Kidney glomerular epithelial cell (primary cell): ENCODE measurements around the gene ERC2.
A peak's percentile ranks its signal among the peaks of the same experiment; 100 is the strongest.
"Not testable (repeated sequence)": the region's sequence is repeated elsewhere in the genome, so short reads cannot be mapped to it uniquely, and the experiment has no call there.

Source experiments
- DNase-seq: peaks from one replicate; lab custom pipeline; 2025; lab: John Stamatoyannopoulos, UW

ERC2 gene

GRCh38 chr3:55884491-55885285 lies 583.6 kb downstream of the ERC2 start:
- no peak for DNase-seq

GRCh38 chr3:55884066-55884465 lies 584.2 kb downstream of the ERC2 start:
- DNase-seq: no peak

GRCh38 chr3:55882006-55882405 lies 586.3 kb downstream of the ERC2 start:
- no peak for DNase-seq

- no peak for DNase-seq
These were observed 587.9 kb downstream of the ERC2 start for GRCh38 chr3:55880357-55880756.

GRCh38 chr3:55879901-55880331 lies 588.4 kb downstream of the ERC2 start:
- peak; percentile 23 for DNase-seq

GRCh38 chr3:55877703-55878102 lies 590.6 kb downstream of the ERC2 start:
- no peak for DNase-seq

- DNase-seq: no peak
These were observed 591.7 kb downstream of the ERC2 start for GRCh38 chr3:55876560-55876959.

- DNase-seq: no peak
These were observed 593.2 kb downstream of the ERC2 start for GRCh38 chr3:55875113-55875512.

- DNase-seq: peak; percentile 14
These were observed 594.6 kb downstream of the ERC2 start for GRCh38 chr3:55873523-55874254.

- DNase-seq: no peak
These were observed 597.7 kb downstream of the ERC2 start for GRCh38 chr3:55870594-55870993.

- no peak for DNase-seq
These were observed 599.9 kb downstream of the ERC2 start for GRCh38 chr3:55868347-55868746.

GRCh38 chr3:55863028-55863427 lies 605.2 kb downstream of the ERC2 start:
- DNase-seq: no peak

- DNase-seq: no peak
These were observed 608.1 kb downstream of the ERC2 start for GRCh38 chr3:55860049-55860721.

GRCh38 chr3:55859305-55859704 lies 609.0 kb downstream of the ERC2 start:
- no peak for DNase-seq

- no peak for DNase-seq
These were observed 609.5 kb downstream of the ERC2 start for GRCh38 chr3:55858727-55859126.

GRCh38 chr3:55858302-55858701 lies 610.0 kb downstream of the ERC2 start:
- DNase-seq: no peak

- no peak for DNase-seq
These were observed 610.6 kb downstream of the ERC2 start for GRCh38 chr3:55857633-55858032.

- DNase-seq: no peak
These were observed 613.0 kb downstream of the ERC2 start for GRCh38 chr3:55855311-55855710.

- DNase-seq: no peak
These were observed 613.8 kb downstream of the ERC2 start for GRCh38 chr3:55854494-55854893.

- DNase-seq: no peak
These were observed 615.9 kb downstream of the ERC2 start for GRCh38 chr3:55852326-55852725.

GRCh38 chr3:55842204-55842603 lies 626.1 kb downstream of the ERC2 start:
- DNase-seq: no peak

GRCh38 chr3:55831876-55832275 lies 636.4 kb downstream of the ERC2 start:
- not testable (repeated sequence) for DNase-seq

GRCh38 chr3:55828712-55829111 lies 639.6 kb downstream of the ERC2 start:
- no peak for DNase-seq
